Subcutaneous abdominal adipose tissue (tissue), 5 donors: ENCODE results near the gene JPT1.

Experiments
- H3K27ac ChIP-seq: one replicate; pipeline ENCODE4 v1.7.0; 2013; ENCODE audit warnings: low read depth, mild to moderate bottlenecking, inconsistent platforms, low read length, moderate library complexity
- H3K27me3 ChIP-seq, 5 donors: one replicate each; pipeline ENCODE4 v1.7.0; 2013; ENCODE audit warnings: low read length in 5 of 5, inconsistent platforms in 1 of 5; ENCODE audit not compliant: control insufficient read depth in 5 of 5, insufficient read depth in 4 of 5
- H3K36me3 ChIP-seq, 5 donors: one replicate each; pipeline ENCODE4 v1.7.0; 2013; ENCODE audit warnings: low read length in 5 of 5; ENCODE audit not compliant: control insufficient read depth in 5 of 5, insufficient read depth in 5 of 5
- H3K4me1 ChIP-seq, 5 donors: one replicate each; pipeline ENCODE4 v1.7.0; 2013; ENCODE audit warnings: low read length in 5 of 5, mild to moderate bottlenecking in 3 of 5, moderate library complexity in 1 of 5; ENCODE audit not compliant: control insufficient read depth in 5 of 5, insufficient read depth in 5 of 5
- H3K4me3 ChIP-seq, 5 donors: one replicate each; pipeline ENCODE4 v1.7.0; 2013; ENCODE audit warnings: low read length in 5 of 5, low read depth in 1 of 5
- H3K9ac ChIP-seq, 5 donors: one replicate each; pipeline ENCODE4 v1.7.0; 2013; ENCODE audit warnings: low read length in 5 of 5, mild to moderate bottlenecking in 4 of 5, moderate library complexity in 3 of 5
- H3K9me3 ChIP-seq, 5 donors: one replicate each; pipeline ENCODE4 v1.7.0; 2013; ENCODE audit warnings: low read length in 5 of 5; ENCODE audit not compliant: control insufficient read depth in 5 of 5
- donor health status: healthy.
- donor health status: healthy.
- donor health status: healthy.
- donor health status: healthy.
- donor health status: healthy.

The JPT1 gene

GRCh38 chr17:75109407-75110233 is 44.7 kb downstream of the JPT1 start, which contains the start of gene ARMC7:
ARMC7 (plus strand) TSS chr17:75109969; CDS start chr17:75110289, 320 bp downstream.
- peaks cover 0 to 40% (median 30%) of the 10 kb centered on the region in 5 donors for H3K4me1 ChIP-seq
- H3K27ac ChIP-seq = no peak within 1 kb of the TSS
- H3K4me3 ChIP-seq = peak within 1 kb of the TSS; percentile 82 to 87 (median 83)
- no peaks in the 10 kb centered on the region for H3K27me3 ChIP-seq
- peak within 1 kb of the TSS; percentile 48 to 86 (median 71) for H3K9ac ChIP-seq
- H3K9me3 ChIP-seq = no peaks in the 10 kb centered on the region
- H3K36me3 ChIP-seq = peaks cover 0 to 8% (median 4%) of the 10 kb centered on the region in 5 donors

- Histone ChIP-seq H3K4me3 (peak overlapping the region in 4 of 5 donors; percentile 82 to 87 (median 84)), H3K27ac (no peak overlapping the region), H3K27me3 (no peaks in the 10 kb centered on the region), H3K4me1 (peaks cover 0 to 35% (median 24%) of the 10 kb centered on the region in 5 donors), H3K9me3 (no peaks in the 10 kb centered on the region), H3K9ac (peak overlapping the region in 4 of 5 donors; percentile 56 to 86 (median 72)), H3K36me3 (peaks cover 0 to 11% (median 4%) of the 10 kb centered on the region in 5 donors)
Observed at GRCh38 chr17:75109046-75109406, 45.3 kb downstream of the JPT1 start.

- Histone ChIP-seq H3K9me3 (no peaks in the 10 kb centered on the region), H3K27ac (no peak overlapping the region), H3K4me1 (peaks cover 0 to 30% (median 20%) of the 10 kb centered on the region in 5 donors), H3K36me3 (peaks cover 0 to 17% (median 4%) of the 10 kb centered on the region in 5 donors), H3K4me3 (no peak overlapping the region), H3K27me3 (no peaks in the 10 kb centered on the region), H3K9ac (no peak overlapping the region)
Observed at GRCh38 chr17:75108193-75108592, 46.1 kb downstream of the JPT1 start.

GRCh38 chr17:75105126-75106080 is 48.9 kb downstream of the JPT1 start:
- Histone ChIP-seq H3K9ac (no peak overlapping the region), H3K4me1 (peaks cover 0 to 24% (median 16%) of the 10 kb centered on the region in 5 donors), H3K9me3 (no peaks in the 10 kb centered on the region), H3K36me3 (peaks cover 0 to 21% (median 6%) of the 10 kb centered on the region in 5 donors), H3K27ac (no peak overlapping the region), H3K27me3 (no peaks in the 10 kb centered on the region), H3K4me3 (no peak overlapping the region)

GRCh38 chr17:75103601-75104554 is 50.4 kb downstream of the JPT1 start:
- Histone ChIP-seq H3K4me1 (peaks cover 0 to 13% (median 6%) of the 10 kb centered on the region in 5 donors), H3K4me3 (no peak overlapping the region), H3K27me3 (no peaks in the 10 kb centered on the region), H3K36me3 (peaks cover 0 to 33% (median 17%) of the 10 kb centered on the region in 5 donors), H3K9me3 (no peaks in the 10 kb centered on the region), H3K27ac (no peak overlapping the region), H3K9ac (peak overlapping the region in 1 of 5 donors; percentile 4)

GRCh38 chr17:75102385-75102821 is 51.9 kb downstream of the JPT1 start:
- H3K27me3 ChIP-seq = no peaks in the 10 kb centered on the region
- peaks cover 0 to 43% (median 19%) of the 10 kb centered on the region in 5 donors for H3K36me3 ChIP-seq
- peak overlapping the region in 1 of 5 donors; percentile 11 for H3K4me3 ChIP-seq
- H3K9me3 ChIP-seq = no peaks in the 10 kb centered on the region
- H3K27ac ChIP-seq = no peak overlapping the region
- H3K9ac ChIP-seq = no peak overlapping the region
- H3K4me1 ChIP-seq = peaks cover 0 to 10% (median 5%) of the 10 kb centered on the region in 5 donors

- peaks cover 0 to 17% (median 12%) of the 10 kb centered on the region in 5 donors for H3K4me1 ChIP-seq
- no peaks in the 10 kb centered on the region for H3K27me3 ChIP-seq
- no peaks in the 10 kb centered on the region for H3K9me3 ChIP-seq
- no peak overlapping the region for H3K27ac ChIP-seq
- peaks cover 0 to 40% (median 16%) of the 10 kb centered on the region in 5 donors for H3K36me3 ChIP-seq
- H3K9ac ChIP-seq = no peak overlapping the region
- H3K4me3 ChIP-seq = no peak overlapping the region
Observed at GRCh38 chr17:75099881-75100595, 54.3 kb downstream of the JPT1 start.

GRCh38 chr17:75098861-75099260 is 55.5 kb downstream of the JPT1 start:
- Histone ChIP-seq H3K27me3 (no peaks in the 10 kb centered on the region), H3K9ac (no peak overlapping the region), H3K27ac (no peak overlapping the region), H3K36me3 (peaks cover 0 to 31% (median 16%) of the 10 kb centered on the region in 5 donors), H3K9me3 (no peaks in the 10 kb centered on the region), H3K4me1 (peaks cover 0 to 17% (median 12%) of the 10 kb centered on the region in 5 donors), H3K4me3 (no peak overlapping the region)
